Neural progenitor cell (in vitro differentiated cells): ENCODE data around the gene EPHB6. TPM values are rescaled to one million over a fixed set of nuclear protein-coding genes. Genes with fewer than 3 reads are reported as not detected.

Experiments
- DNase-seq: peaks from one replicate; pipeline ENCODE4 v3.0.0-alpha.2; 2016; ENCODE audit warnings: low spot score
- H2AFZ ChIP-seq: fragments of 200-600 bp; sonication (generic); replicated peaks from 2 replicates; pipeline ENCODE4 v1.6.1; 2016; ENCODE audit warnings: antibody characterized with exemption
- H3F3A ChIP-seq: fragments of 200-600 bp; sonication (generic); 2 replicates; pipeline ENCODE4 v1.6.1; 2016; ENCODE audit warnings: antibody characterized with exemption, low read depth
- H3K27ac ChIP-seq: fragments of 200-600 bp; sonication (generic); 2 replicates; pipeline ENCODE4 v1.5.1; 2016; ENCODE audit warnings: mild to moderate bottlenecking
- H3K27me3 ChIP-seq: fragments of 200-600 bp; sonication (generic); 2 replicates; pipeline ENCODE4 v1.6.1; 2016; ENCODE audit warnings: mild to moderate bottlenecking, moderate library complexity
- H3K36me3 ChIP-seq: fragments of 200-600 bp; sonication (generic); 2 replicates; pipeline ENCODE4 v1.5.1; 2016
- H3K4me1 ChIP-seq: fragments of 200-600 bp; sonication (generic); 2 replicates; pipeline ENCODE4 v1.6.1; 2016; ENCODE audit warnings: mixed run types
- H3K4me2 ChIP-seq: fragments of 200-600 bp; sonication (generic); 2 replicates; pipeline ENCODE4 v1.6.1; 2016
- H3K4me3 ChIP-seq: fragments of 200-600 bp; sonication (generic); 2 replicates; pipeline ENCODE4 v1.5.1; 2016
- H3K79me2 ChIP-seq: fragments of 200-600 bp; sonication (generic); 2 replicates; pipeline ENCODE4 v1.6.1; 2016; ENCODE audit warnings: low read depth
- H3K9ac ChIP-seq: fragments of 200-600 bp; sonication (generic); 2 replicates; pipeline ENCODE4 v1.6.1; 2016
- H3K9me3 ChIP-seq: fragments of 200-600 bp; sonication (generic); 2 replicates; pipeline ENCODE4 v1.5.1; 2016; ENCODE audit warnings: low read depth
- H4K20me1 ChIP-seq: fragments of 200-600 bp; sonication (generic); 2 replicates; pipeline ENCODE4 v1.6.1; 2016; ENCODE audit warnings: low read depth
- H3K27ac Mint-ChIP-seq: 3 replicates; pipeline ENCODE4 v1.8.0; 2021; ENCODE audit warnings: mixed read lengths
- H3K27me3 Mint-ChIP-seq: 2 replicates; pipeline ENCODE4 v1.8.0; 2022; ENCODE audit warnings: low read depth, mild to moderate bottlenecking, inconsistent platforms, moderate library complexity, mixed read lengths; ENCODE audit not compliant: insufficient read depth
- H3K36me3 Mint-ChIP-seq: 3 replicates; pipeline ENCODE4 v1.8.0; 2021; ENCODE audit warnings: mixed read lengths
- H3K4me1 Mint-ChIP-seq: 3 replicates; pipeline ENCODE4 v1.8.0; 2021; ENCODE audit warnings: mixed read lengths
- H3K4me3 Mint-ChIP-seq: 3 replicates; pipeline ENCODE4 v1.8.0; 2021; ENCODE audit warnings: mild to moderate bottlenecking, moderate library complexity, mixed read lengths
- H3K9me3 Mint-ChIP-seq: 3 replicates; pipeline ENCODE4 v1.8.0; 2020; ENCODE audit warnings: mixed read lengths
- EZH2 ChIP-seq: fragments of 200-600 bp; sonication (generic); IDR thresholded peaks from 2 replicates; pipeline ENCODE4 v1.6.1; 2017; ENCODE audit warnings: antibody characterized with exemption, mild to moderate bottlenecking, moderate library complexity
- EZH2phosphoT487 ChIP-seq: fragments of 200-600 bp; sonication (generic); IDR thresholded peaks from 2 replicates; pipeline ENCODE4 v1.6.1; 2017; ENCODE audit warnings: antibody characterized with exemption
- total RNA-seq: library from RNA; depleted of rRNA; stranded (reverse); fragments of >200 nt; gene quantifications from 2 replicates; pipeline ENCODE4 v1.2.3, GENCODE V29; 2015; ENCODE audit warnings: low replicate concordance
- TF ChIP-seq, protein P1 (sequence below): fragments of 200-600 bp; sonication (generic); IDR thresholded peaks from 2 replicates; pipeline ENCODE4 v1.5.1; 2017; ENCODE audit warnings: antibody characterized with exemption, mild to moderate bottlenecking

The EPHB6 gene
- total RNA-seq, 1 donor from 2014 or later: 4.8 TPM

DNA sequence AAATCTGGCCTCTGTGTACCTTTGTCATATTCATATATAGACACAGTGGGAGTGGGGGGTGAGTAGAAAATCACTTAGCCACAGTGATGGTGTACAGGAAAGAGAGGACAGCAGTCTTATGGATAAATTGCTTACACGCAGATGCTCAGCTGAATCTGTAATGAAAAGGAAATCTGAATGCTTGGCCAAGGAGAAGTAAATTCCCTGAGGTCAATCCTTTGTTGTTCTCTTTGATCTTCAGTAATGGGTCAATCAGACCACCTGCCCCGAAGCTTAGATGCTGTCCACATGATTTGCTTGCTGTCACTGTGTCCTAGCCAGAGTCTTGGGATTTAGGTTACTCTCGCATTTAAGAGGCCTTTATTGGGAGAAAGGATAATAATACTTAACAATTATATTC is 18.4 kb upstream of the EPHB6 start:
- Mint-ChIP-seq H3K9me3 (no peaks in the 10 kb centered on the region), H3K27me3 (no peaks in the 10 kb centered on the region), H3K27ac (no peak overlapping the region), H3K4me1 (peaks cover 7% of the 10 kb centered on the region), H3K36me3 (no peaks in the 10 kb centered on the region), H3K4me3 (no peak overlapping the region)
- TF ChIP-seq, protein P1, sequence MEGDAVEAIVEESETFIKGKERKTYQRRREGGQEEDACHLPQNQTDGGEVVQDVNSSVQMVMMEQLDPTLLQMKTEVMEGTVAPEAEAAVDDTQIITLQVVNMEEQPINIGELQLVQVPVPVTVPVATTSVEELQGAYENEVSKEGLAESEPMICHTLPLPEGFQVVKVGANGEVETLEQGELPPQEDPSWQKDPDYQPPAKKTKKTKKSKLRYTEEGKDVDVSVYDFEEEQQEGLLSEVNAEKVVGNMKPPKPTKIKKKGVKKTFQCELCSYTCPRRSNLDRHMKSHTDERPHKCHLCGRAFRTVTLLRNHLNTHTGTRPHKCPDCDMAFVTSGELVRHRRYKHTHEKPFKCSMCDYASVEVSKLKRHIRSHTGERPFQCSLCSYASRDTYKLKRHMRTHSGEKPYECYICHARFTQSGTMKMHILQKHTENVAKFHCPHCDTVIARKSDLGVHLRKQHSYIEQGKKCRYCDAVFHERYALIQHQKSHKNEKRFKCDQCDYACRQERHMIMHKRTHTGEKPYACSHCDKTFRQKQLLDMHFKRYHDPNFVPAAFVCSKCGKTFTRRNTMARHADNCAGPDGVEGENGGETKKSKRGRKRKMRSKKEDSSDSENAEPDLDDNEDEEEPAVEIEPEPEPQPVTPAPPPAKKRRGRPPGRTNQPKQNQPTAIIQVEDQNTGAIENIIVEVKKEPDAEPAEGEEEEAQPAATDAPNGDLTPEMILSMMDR: no peak
- no peak for TF ChIP-seq EZH2
- no peak for TF ChIP-seq EZH2phosphoT487
- Histone ChIP-seq H3K9me3 (no peaks in the 10 kb centered on the region), H3K9ac (no peak overlapping the region), H3K27ac (no peak overlapping the region), H4K20me1 (no peaks in the 10 kb centered on the region), H3K4me3 (no peak overlapping the region), H3K4me1 (no peaks in the 10 kb centered on the region), H2AFZ (no peak overlapping the region), H3K36me3 (no peaks in the 10 kb centered on the region), H3K4me2 (no peak overlapping the region), H3F3A (no peaks in the 10 kb centered on the region), H3K79me2 (no peaks in the 10 kb centered on the region), H3K27me3 (no peaks in the 10 kb centered on the region)
- DNase-seq: peak; percentile 2

DNA sequence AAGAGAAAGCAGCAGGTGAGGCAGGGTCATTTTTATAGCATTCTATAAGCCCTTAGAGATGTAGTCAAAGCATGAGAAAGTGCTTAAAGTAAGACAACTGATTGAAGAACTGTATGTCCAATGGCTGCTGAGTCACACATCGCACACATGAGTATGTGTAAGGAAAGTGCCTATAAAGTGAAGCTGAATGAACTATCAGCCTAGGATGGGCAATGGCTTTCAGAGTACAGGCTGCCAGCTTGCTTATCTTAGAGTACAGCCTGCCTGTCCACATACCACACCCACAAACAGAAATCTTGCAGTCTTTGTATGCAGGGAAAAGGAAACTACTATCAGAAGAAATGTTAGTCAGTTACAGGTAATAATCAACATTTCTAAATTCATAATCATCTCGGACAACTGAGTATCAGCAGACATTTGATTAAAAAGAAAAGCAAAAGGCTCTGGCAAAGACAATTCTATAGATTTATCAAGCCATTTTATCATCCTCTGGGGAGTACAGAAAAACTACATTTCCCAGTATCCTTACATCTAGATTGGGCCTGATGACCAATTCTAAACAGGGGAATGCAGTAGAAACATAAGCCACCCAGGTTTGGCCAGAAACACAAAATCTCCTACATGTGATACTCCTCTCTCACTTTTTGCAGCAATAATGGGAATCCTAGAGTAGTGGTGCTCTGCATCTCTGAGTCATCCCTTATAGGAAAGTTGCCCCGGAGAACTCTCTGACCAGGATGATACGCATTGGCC is 16.2 kb upstream of the EPHB6 start:
- peaks cover 7% of the 10 kb centered on the region for H3K4me1 Mint-ChIP-seq
- no peak for DNase-seq
- H3K4me3 ChIP-seq: no peak overlapping the region
- no peak overlapping the region for H3K4me2 ChIP-seq
- H4K20me1 ChIP-seq: no peaks in the 10 kb centered on the region
- H3K27me3 Mint-ChIP-seq: no peaks in the 10 kb centered on the region
- no peak overlapping the region for H3K4me3 Mint-ChIP-seq
- H3K9me3 ChIP-seq: no peaks in the 10 kb centered on the region
- no peak for TF ChIP-seq EZH2phosphoT487
- TF ChIP-seq, protein P1: no peak
- TF ChIP-seq EZH2: no peak
- no peak overlapping the region for H3K9ac ChIP-seq
- H3K79me2 ChIP-seq: no peaks in the 10 kb centered on the region
- H3F3A ChIP-seq: no peaks in the 10 kb centered on the region
- no peaks in the 10 kb centered on the region for H3K36me3 ChIP-seq
- no peaks in the 10 kb centered on the region for H3K27me3 ChIP-seq
- H3K36me3 Mint-ChIP-seq: no peaks in the 10 kb centered on the region
- no peaks in the 10 kb centered on the region for H3K4me1 ChIP-seq
- H3K27ac ChIP-seq: no peak overlapping the region
- no peak overlapping the region for H2AFZ ChIP-seq
- H3K27ac Mint-ChIP-seq: no peak overlapping the region
- no peaks in the 10 kb centered on the region for H3K9me3 Mint-ChIP-seq

DNA sequence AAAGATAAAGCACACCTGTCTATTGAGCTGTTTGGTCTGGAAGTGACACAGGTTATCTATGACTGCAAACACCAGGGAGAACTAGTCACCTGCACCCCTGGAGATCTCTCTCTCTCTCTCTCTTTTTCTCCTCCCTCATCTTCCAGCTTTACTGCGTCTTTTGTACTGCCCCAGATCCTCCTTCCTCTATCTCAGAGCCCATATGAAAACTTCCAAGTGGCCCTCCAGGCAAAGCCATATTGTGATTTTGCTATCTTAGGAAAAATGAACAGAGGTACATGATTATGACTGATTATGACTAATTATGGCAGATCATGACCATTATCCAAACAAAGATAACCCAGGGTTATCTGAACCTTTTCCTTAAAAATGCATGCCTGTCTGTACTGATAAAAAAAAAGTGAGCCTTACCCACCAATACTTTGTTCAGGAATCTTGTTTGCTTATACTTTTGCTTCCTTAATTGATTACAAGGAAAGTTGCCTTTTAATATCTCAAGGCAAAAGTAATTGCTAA is 12.6 kb upstream of the EPHB6 start:
- Mint-ChIP-seq H3K36me3 (no peaks in the 10 kb centered on the region), H3K9me3 (no peaks in the 10 kb centered on the region), H3K27me3 (no peaks in the 10 kb centered on the region), H3K27ac (no peak overlapping the region), H3K4me1 (no peaks in the 10 kb centered on the region), H3K4me3 (no peak overlapping the region)
- H3F3A ChIP-seq: no peaks in the 10 kb centered on the region
- H4K20me1 ChIP-seq: no peaks in the 10 kb centered on the region
- no peak overlapping the region for H3K4me3 ChIP-seq
- no peaks in the 10 kb centered on the region for H3K9me3 ChIP-seq
- no peak overlapping the region for H3K4me2 ChIP-seq
- H3K27ac ChIP-seq: no peak overlapping the region
- TF ChIP-seq, protein P1: no peak
- TF ChIP-seq EZH2 (no peak), EZH2phosphoT487 (no peak)
- no peaks in the 10 kb centered on the region for H3K27me3 ChIP-seq
- no peaks in the 10 kb centered on the region for H3K36me3 ChIP-seq
- no peak for DNase-seq
- no peak overlapping the region for H3K9ac ChIP-seq
- H2AFZ ChIP-seq: no peak overlapping the region
- H3K4me1 ChIP-seq: no peaks in the 10 kb centered on the region
- no peaks in the 10 kb centered on the region for H3K79me2 ChIP-seq
